GM21723 (cell line): Measurements from ENCODE around the gene SCFD2.
"Not testable (repeated sequence)": the region's sequence is repeated elsewhere in the genome, so short reads cannot be mapped to it uniquely, and the experiment has no call there.

Source experiments
- ATAC-seq: cut with Tn5 transposase; IDR thresholded peaks from one replicate; pipeline ENCODE4 v1.9.1; 2021; ENCODE audit warnings: mild to moderate bottlenecking, moderate library complexity; ENCODE audit not compliant: unreplicated experiment

The SCFD2 gene

DNA sequence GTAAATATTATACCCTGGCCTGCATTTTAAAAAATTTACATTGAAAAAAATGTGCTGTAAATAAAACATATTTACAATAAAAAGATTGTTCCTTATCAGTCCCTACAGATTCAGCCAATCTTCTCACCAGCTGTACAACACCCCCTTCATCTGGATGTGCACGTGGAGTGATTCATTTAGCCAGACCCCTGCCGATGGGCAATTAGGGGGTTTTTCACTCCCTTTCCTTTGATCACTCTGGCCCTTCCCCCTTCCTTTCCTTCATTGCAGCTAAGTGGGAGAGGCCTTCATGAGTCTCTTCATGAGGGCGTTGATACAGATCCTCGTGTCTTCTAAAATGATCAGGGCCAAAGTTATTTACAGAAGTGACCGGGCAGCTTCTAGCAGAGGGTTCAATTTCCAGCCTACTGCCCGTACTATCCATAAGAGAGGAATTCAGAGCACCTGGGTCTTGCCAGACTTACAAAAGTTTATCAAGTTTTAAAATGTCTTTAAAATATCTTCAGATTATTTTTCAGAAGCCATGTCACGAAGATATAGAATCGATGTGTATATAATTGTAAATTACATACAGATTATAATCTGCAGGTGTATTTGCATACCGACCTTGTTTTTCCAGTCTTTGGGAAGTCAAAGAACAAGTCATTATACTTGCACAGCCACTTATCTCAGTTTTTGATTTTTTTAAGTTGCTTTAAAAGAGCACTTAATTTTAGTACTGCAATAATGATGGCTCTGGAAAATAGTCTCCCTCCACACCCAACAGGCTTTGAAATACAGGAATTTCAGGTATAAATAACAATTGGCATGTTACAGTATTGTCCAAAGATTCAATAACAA, 525.1 kb downstream of the SCFD2 start:
- no peak for ATAC-seq

- no peak for ATAC-seq
Measured at GRCh38 chr4:52838729-52839586, 526.9 kb downstream of the SCFD2 start.

DNA sequence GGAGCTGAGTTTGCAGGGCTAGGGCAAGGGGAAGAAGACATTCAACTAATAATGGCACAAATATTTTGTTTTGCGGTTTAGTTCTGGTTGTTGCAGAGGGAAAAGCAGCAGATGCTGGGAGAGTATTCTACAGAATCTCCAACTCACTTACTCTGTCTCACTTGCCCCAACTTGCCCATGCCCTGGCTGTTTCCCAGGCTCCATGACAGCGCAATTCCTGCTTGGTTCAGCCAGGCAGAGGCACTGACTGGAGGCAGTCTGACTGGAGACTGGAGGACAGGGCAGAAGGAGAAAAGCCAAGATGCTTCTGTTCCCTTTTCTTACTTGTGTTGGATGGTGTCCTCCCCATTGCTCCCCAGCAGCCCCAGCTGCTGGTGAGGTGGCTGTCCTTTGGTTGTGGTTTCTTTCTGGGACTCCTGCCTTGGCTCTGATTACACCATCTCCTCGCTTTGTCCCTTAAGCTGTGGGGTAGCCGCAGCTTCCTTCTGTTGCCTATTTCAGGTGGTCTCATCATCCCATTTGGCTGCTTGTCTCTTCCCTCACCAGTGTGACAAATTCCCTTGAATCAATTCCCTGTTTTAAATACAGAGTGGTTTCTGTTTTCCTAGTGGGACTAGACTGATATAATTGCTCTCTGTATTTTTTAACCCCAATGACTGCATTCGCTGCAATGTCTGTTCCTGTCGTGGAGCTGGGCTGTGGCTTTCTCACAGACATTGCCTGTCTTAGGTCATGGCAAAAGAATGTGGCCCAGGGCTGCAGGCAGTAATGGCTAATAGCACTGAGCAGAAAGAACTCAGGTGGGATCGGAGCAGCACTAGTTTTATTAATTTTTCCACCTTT, 527.9 kb downstream of the SCFD2 start:
- ATAC-seq: no peak

DNA sequence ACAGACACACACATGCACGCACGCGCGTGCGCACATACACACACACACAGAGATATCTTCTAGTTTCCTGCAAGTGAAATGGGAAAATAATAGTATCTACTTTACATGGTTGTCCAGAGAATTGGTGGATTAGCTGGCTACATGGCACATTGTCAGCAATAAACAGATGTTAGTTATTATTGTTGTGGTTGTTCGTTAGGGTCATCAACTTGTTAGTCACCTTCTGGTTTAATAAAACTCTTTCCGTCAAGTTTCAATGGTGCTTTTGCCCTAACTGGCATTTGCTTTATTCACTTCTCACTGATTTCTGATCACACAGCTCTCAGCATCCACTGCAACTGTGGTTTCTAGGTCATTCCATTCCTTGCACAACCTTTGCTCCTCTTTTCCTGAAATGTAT, 529.2 kb downstream of the SCFD2 start:
- ATAC-seq: no peak

- ATAC-seq: no peak
Measured at GRCh38 chr4:52836120-52836519, 529.7 kb downstream of the SCFD2 start.

GRCh38 chr4:52834641-52835456, 531.0 kb downstream of the SCFD2 start:
- not testable (repeated sequence) for ATAC-seq

- ATAC-seq: no peak
Measured at GRCh38 chr4:52833941-52834525, 531.8 kb downstream of the SCFD2 start.

DNA sequence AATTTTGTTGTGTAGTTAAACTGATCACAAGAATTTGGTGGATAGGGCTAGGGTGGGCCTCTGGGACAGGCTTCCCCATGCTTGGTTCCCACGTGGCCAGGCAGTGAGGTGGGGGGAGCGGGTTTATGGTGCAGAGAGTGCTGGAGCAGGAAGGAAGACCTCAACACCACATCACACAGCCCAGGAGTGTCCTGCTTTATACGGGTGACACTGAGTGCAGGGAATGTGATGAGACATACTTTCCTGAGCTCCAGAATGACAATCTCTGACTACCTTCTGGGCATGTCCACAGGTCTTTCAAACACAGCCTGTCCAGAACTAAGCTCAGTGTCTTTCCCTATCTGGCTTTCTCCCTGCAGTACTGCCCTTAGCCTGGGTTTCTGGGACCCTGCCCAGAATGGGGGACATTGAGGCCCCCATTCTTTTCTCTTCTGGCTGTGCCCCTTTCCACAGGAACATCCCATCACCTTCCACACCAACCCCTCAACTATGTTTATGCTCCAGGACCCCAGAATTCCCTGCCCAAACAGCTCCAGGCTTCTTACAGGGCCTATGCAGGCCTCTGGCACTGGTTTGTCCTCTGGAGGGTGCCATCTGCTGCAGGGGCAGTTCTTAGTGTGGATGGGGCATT, 540.3 kb downstream of the SCFD2 start:
- no peak for ATAC-seq

GRCh38 chr4:52824603-52825459, 541.0 kb downstream of the SCFD2 start:
- no peak for ATAC-seq

DNA sequence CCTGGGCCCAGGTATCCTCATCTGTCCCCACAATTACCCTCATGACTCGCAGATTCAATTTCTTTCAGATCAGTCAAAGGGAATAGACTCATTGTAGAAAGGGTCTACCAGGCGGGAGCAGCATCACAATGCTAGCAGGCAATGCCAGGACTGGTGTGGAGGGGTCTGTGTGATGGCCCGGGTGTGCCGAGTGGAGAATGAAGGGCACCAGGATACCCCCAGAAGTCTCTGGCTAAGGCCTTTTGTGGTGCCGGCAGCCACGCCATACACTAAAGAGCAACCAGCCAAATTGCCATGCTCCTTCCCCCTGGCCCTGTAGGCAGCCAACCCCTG, 541.6 kb downstream of the SCFD2 start:
- ATAC-seq: no peak

DNA sequence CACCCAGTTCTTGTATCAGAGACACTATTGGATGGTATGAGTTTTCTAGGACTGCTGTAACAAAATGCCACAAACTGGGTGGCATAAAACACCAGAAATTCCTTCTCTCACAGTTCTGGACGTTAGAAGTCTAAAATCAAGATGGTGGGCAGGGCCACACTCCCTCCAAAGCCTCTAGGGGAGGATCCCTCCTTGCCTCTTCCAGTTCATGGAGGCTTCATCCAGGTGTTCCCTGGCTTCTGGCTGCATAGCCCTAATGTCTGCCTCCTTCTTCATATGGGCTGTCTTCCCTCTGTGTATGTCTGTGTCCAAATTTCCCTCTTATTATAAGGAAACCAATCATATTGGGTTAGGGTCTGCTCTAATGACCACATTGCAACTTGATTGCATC, 542.2 kb downstream of the SCFD2 start:
- ATAC-seq: no peak
